Anterior cingulate cortex (tissue), 58 donors: ENCODE measurements around the gene OSBPL7.

ENCODE experiments used
- DNase-seq, 58 donors: peaks; one replicate each; lab custom pipeline; 2025; lab: John Stamatoyannopoulos, UW

The OSBPL7 gene

GRCh38 chr17:47808036-47808829 lies 13.4 kb downstream of the OSBPL7 start:
- DNase-seq: no peak

- DNase-seq: no peak
Observed at GRCh38 chr17:47807421-47807820, 14.2 kb downstream of the OSBPL7 start.

- DNase-seq: peak in 20 of 58 donors; percentile 3 to 64 (median 14)
Observed at GRCh38 chr17:47806913-47807255, 14.7 kb downstream of the OSBPL7 start.

GRCh38 chr17:47806026-47806912 lies 15.3 kb downstream of the OSBPL7 start:
- DNase-seq: no peak

- DNase-seq: no peak
Observed at GRCh38 chr17:47804461-47804860, 17.1 kb downstream of the OSBPL7 start.

GRCh38 chr17:47803751-47804150 lies 17.8 kb downstream of the OSBPL7 start:
- no peak for DNase-seq

GRCh38 chr17:47803201-47803600 lies 18.4 kb downstream of the OSBPL7 start:
- no peak for DNase-seq

- peak in 20 of 58 donors; percentile 3 to 49 (median 16) for DNase-seq
Observed at GRCh38 chr17:47802341-47803022, 19.1 kb downstream of the OSBPL7 start.

GRCh38 chr17:47801906-47802305 lies 19.7 kb downstream of the OSBPL7 start:
- DNase-seq: no peak

- DNase-seq: no peak
Observed at GRCh38 chr17:47801176-47801765, 20.3 kb downstream of the OSBPL7 start.

- DNase-seq: no peak
Observed at GRCh38 chr17:47800686-47801085, 20.9 kb downstream of the OSBPL7 start.

GRCh38 chr17:47797797-47798196 lies 23.8 kb downstream of the OSBPL7 start:
- no peak for DNase-seq

GRCh38 chr17:47792979-47793378 lies 28.6 kb downstream of the OSBPL7 start:
- no peak for DNase-seq

GRCh38 chr17:47792457-47792856 lies 29.1 kb downstream of the OSBPL7 start:
- no peak for DNase-seq

GRCh38 chr17:47791025-47791424 lies 30.6 kb downstream of the OSBPL7 start:
- no peak for DNase-seq

GRCh38 chr17:47789611-47790561 lies 31.7 kb downstream of the OSBPL7 start:
- DNase-seq: peak in 33 of 58 donors; percentile 4 to 60 (median 18)

GRCh38 chr17:47785538-47786123 lies 36.0 kb downstream of the OSBPL7 start:
- no peak for DNase-seq

GRCh38 chr17:47781397-47781796 lies 40.2 kb downstream of the OSBPL7 start:
- no peak for DNase-seq

- DNase-seq: no peak
Observed at GRCh38 chr17:47778184-47778635, 43.4 kb downstream of the OSBPL7 start.
